Type B pancreatic cell (in vitro differentiated cells): ENCODE results near the gene MPHOSPH9. TPM values are rescaled to one million over a fixed set of nuclear protein-coding genes. Genes with fewer than 3 reads are reported as not detected.
A peak's percentile ranks its signal among the peaks of the same experiment; 100 is the strongest.

Experiments
- DNase-seq: peaks from one replicate; pipeline ENCODE4 v3.0.0; 2021; ENCODE audit warnings: mixed read lengths; ENCODE audit not compliant: unreplicated experiment; ENCODE audit errors: extremely low spot score
- H3K27ac Mint-ChIP-seq: 2 replicates; pipeline ENCODE4 v1.8.0; 2021; ENCODE audit warnings: mild to moderate bottlenecking, mixed read lengths
- H3K27me3 Mint-ChIP-seq: 2 replicates; pipeline ENCODE4 v1.8.0; 2021; ENCODE audit warnings: mixed read lengths
- H3K36me3 Mint-ChIP-seq: 2 replicates; pipeline ENCODE4 v1.8.0; 2021; ENCODE audit warnings: mixed read lengths
- H3K4me1 Mint-ChIP-seq: one replicate; pipeline ENCODE4 v1.8.0; 2021; ENCODE audit warnings: mixed read lengths; ENCODE audit not compliant: unreplicated experiment
- H3K4me3 Mint-ChIP-seq: 2 replicates; pipeline ENCODE4 v1.8.0; 2021; ENCODE audit warnings: mild to moderate bottlenecking, mixed read lengths
- H3K9me3 Mint-ChIP-seq: 2 replicates; pipeline ENCODE4 v1.8.0; 2021; ENCODE audit warnings: mixed read lengths
- total RNA-seq: library from RNA; stranded (reverse); gene quantifications from 2 replicates; pipeline ENCODE4 v1.2.1, GENCODE V29; 2021; ENCODE audit warnings: low replicate concordance
- TF ChIP-seq, protein P1 (sequence below): fragments of 200-600 bp; sonication (generic); conservative IDR thresholded peaks from 2 replicates; pipeline ENCODE4 v1.5.0; 2021; ENCODE audit warnings: antibody characterized with exemption, mild to moderate bottlenecking

Gene MPHOSPH9
- total RNA-seq, 1 donor from 2014 or later, result 52.3 TPM

DNA sequence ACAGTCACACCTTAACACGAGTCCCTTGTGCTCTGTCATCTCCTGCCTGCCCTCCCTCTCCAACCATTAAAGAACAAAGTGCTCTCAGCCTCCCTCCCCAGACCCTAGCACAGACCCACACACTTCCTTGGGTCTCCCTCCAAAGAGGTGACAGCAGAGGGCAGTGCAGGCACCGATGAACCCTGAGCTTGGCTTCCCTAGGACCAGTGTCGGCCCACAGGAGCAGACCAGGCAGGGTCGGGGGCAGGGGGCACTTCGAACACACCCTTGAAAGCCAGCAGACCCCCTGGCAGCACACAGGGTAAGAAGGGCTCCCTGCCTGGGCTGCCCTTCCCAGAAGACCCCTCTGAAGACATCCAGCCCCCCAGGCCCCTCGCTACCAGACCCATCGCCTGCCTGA lies 31.7 kb upstream of the MPHOSPH9 start:
- peaks cover 45% of the 10 kb centered on the region for H3K36me3 Mint-ChIP-seq
- no peaks in the 10 kb centered on the region for H3K9me3 Mint-ChIP-seq
- no peak for DNase-seq
- H3K4me3 Mint-ChIP-seq, result no peak overlapping the region
- TF ChIP-seq, protein P1, sequence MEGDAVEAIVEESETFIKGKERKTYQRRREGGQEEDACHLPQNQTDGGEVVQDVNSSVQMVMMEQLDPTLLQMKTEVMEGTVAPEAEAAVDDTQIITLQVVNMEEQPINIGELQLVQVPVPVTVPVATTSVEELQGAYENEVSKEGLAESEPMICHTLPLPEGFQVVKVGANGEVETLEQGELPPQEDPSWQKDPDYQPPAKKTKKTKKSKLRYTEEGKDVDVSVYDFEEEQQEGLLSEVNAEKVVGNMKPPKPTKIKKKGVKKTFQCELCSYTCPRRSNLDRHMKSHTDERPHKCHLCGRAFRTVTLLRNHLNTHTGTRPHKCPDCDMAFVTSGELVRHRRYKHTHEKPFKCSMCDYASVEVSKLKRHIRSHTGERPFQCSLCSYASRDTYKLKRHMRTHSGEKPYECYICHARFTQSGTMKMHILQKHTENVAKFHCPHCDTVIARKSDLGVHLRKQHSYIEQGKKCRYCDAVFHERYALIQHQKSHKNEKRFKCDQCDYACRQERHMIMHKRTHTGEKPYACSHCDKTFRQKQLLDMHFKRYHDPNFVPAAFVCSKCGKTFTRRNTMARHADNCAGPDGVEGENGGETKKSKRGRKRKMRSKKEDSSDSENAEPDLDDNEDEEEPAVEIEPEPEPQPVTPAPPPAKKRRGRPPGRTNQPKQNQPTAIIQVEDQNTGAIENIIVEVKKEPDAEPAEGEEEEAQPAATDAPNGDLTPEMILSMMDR, result peak; percentile 47
- H3K4me1 Mint-ChIP-seq, result peaks cover 10% of the 10 kb centered on the region
- H3K27ac Mint-ChIP-seq, result peak overlapping the region; percentile 40
- H3K27me3 Mint-ChIP-seq, result no peaks in the 10 kb centered on the region

DNA sequence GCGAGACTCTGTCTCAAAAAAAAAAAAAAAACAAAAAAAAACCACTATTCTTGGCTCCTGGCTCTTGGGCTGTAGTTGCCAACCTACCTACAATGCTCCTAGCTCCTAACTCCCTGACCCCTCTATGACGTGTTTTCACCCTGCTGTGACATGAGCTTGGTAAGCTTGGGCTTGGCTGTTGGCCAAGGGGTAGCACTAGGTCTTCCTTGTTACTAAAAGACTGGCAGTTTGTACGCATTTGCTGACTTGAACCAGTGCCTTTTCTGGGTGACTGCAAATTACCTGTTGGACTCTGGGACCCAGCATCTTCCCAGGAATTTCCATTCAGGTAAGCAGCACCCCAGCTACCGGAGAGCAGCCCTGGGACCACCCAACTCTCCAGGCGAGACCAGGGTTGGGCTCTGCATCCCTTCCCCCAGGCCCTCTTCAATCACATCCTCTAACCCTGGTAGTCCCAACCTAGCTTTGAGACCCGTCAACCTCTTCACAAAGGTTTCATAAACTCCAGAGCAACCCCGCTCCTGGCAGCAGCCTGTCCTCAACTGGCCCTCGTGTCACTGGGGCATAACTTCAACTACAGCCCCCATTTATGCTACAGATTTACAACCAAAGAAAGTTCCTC lies 30.4 kb upstream of the MPHOSPH9 start:
- TF ChIP-seq, protein P1, result no peak
- Mint-ChIP-seq H3K36me3 (peaks cover 45% of the 10 kb centered on the region), H3K27me3 (no peaks in the 10 kb centered on the region), H3K4me1 (peaks cover 5% of the 10 kb centered on the region), H3K27ac (peak overlapping the region; percentile 41), H3K9me3 (no peaks in the 10 kb centered on the region), H3K4me3 (no peak overlapping the region)
- DNase-seq, result no peak

DNA sequence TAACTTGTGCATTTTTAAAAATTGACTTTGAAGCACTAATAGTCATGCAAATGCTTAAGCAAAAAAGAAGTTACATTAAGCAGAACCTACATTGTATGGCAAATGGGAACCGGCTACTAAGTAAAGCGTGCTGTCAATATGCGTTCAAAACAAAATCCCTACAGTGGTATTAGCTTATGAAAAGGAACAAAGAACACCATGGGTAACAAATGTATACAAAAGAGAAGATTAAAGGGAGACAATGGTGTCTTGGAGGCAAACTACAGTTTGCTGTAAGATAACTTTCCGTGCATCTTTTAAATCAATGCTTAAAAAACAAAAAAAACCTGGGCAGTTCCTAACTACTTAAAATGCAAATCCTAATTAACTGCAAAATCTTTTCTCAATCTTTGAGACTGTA lies 28.3 kb upstream of the MPHOSPH9 start:
- TF ChIP-seq, protein P1, result no peak
- peaks cover 42% of the 10 kb centered on the region for H3K36me3 Mint-ChIP-seq
- no peak for DNase-seq
- H3K4me3 Mint-ChIP-seq, result no peak overlapping the region
- no peak overlapping the region for H3K27ac Mint-ChIP-seq
- H3K27me3 Mint-ChIP-seq, result no peaks in the 10 kb centered on the region
- no peaks in the 10 kb centered on the region for H3K9me3 Mint-ChIP-seq
- H3K4me1 Mint-ChIP-seq, result peaks cover 5% of the 10 kb centered on the region

DNA sequence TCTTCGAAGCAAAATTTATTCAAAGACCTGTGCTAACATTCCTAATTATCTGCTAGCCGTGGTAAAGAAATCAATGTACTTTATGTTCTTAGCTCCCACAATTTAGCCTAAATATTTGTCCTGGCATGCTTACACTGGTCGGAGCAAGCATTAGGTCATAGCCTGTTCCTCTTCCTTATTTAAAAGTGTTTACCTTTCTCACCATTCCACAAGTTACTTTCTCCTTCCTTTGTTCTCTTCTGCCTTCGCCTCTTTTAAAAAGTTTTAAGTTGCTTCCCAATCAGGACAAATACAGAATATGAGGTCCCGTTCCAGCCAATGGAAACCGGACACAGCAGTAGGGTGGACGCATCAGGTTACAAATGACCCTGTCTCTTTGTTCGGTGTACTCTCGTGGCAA lies 27.1 kb upstream of the MPHOSPH9 start:
- TF ChIP-seq, protein P1, result no peak
- Mint-ChIP-seq H3K9me3 (no peaks in the 10 kb centered on the region), H3K4me1 (peaks cover 5% of the 10 kb centered on the region), H3K27me3 (no peaks in the 10 kb centered on the region), H3K27ac (peak overlapping the region; percentile 62), H3K36me3 (peaks cover 45% of the 10 kb centered on the region), H3K4me3 (no peak overlapping the region)
- no peak for DNase-seq

DNA sequence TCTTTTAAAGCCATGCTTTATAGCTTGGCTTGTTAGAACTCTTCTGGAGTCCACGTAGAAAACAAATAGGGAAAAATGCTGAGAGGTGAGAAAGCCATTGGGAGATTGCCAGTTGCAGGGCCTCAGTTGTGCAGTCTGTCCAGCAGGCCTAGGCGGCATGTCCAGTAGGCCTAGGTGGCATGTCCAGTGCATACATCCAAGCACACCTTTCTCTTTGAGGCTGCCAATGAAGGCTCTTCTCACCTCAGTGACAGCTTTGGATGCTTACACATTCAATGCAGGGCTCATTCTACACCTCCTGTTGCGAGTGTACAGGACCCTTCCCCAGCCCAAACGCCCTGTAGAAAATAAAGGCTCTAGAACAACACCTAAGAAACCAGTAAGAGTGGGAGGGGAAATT lies 25.7 kb upstream of the MPHOSPH9 start:
- Mint-ChIP-seq H3K36me3 (peaks cover 42% of the 10 kb centered on the region), H3K27ac (no peak overlapping the region), H3K4me1 (peaks cover 5% of the 10 kb centered on the region), H3K9me3 (no peaks in the 10 kb centered on the region), H3K27me3 (no peaks in the 10 kb centered on the region), H3K4me3 (no peak overlapping the region)
- DNase-seq, result no peak
- TF ChIP-seq, protein P1, result no peak
